ENCODE measurements around the gene ARHGAP12. TPM values are rescaled to one million over a fixed set of nuclear protein-coding genes. Genes with fewer than 3 reads are reported as not detected.

ARHGAP12 gene
- total and polyA plus RNA-seq, 8 donors: 25.5 to 40.4 (median 37.3) TPM

DNA sequence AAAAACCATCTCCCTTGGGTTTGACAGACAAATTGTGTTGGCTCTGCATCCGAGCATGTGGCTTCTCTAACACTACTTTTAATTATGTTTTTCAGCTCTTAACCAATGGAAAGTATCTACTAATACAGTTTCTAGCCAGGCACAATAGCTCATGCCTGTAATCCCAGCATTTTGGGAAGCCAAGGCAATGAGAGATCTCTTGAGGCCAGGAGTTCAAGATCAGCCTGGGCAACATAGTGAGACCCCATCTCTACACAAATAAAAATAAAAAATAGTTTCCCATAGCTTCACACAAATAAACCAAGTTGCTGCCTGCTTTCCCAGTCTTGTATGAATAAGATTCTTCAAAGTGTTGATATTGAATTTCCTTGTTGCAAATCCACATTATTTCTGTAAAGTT, 13.8 kb upstream of the ARHGAP12 start:
- intact Hi-C loops (cut with DNase I): no loop called here
- TF ChIP-seq, protein P1, sequence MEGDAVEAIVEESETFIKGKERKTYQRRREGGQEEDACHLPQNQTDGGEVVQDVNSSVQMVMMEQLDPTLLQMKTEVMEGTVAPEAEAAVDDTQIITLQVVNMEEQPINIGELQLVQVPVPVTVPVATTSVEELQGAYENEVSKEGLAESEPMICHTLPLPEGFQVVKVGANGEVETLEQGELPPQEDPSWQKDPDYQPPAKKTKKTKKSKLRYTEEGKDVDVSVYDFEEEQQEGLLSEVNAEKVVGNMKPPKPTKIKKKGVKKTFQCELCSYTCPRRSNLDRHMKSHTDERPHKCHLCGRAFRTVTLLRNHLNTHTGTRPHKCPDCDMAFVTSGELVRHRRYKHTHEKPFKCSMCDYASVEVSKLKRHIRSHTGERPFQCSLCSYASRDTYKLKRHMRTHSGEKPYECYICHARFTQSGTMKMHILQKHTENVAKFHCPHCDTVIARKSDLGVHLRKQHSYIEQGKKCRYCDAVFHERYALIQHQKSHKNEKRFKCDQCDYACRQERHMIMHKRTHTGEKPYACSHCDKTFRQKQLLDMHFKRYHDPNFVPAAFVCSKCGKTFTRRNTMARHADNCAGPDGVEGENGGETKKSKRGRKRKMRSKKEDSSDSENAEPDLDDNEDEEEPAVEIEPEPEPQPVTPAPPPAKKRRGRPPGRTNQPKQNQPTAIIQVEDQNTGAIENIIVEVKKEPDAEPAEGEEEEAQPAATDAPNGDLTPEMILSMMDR (IDR thresholded peaks at IDR 0.05): no peak
- no peak overlapping the region for H3K27ac ChIP-seq
- no peaks in the 10 kb centered on the region for H3K36me3 ChIP-seq
- peaks cover 5 to 27% of the 10 kb centered on the region in 2 donors for H3K4me1 ChIP-seq
- H3K4me3 ChIP-seq: no peak overlapping the region
- DNase-seq (no peak), ATAC-seq (no peak)
- H3K9me3 ChIP-seq: no peaks in the 10 kb centered on the region
- H3K27me3 ChIP-seq: no peaks in the 10 kb centered on the region

DNA sequence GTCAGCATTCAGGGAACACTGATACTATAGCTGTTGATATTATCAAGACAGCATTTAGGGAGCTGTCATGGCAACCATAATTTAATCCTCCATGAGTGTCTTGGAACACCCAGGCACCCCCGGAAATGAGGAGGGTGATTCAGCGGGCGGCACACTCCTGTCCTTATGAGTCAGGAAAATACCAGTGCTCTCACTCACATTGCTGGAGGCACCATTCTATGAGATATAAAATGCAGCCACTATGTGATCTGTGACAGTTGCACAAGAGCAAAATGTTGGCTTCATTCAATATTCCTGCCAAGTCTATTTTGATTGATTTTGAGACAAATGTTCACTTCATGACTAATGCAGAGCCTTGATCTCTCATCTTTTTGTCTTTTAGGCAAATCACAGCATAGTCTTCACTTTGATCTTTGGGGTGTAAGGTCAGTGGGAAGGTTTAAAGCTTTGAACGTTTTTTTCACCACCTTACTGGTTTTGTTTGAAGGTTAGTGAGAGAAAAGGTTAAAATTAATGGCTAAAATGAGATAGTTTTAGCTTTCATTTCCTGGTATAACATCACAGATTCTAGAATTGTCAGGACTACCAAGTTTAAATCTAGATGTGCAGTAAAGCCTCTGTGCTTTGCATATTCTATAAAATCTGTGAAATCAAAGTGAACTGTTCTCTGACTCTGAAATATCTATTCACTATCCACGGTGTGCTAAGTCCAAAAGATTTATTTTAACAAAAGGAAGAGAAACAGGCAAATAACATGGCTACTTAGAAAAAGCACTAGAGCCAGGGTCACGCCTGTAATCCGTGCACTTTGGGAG, 12.4 kb upstream of the ARHGAP12 start:
- ATAC-seq: peak; percentile 71
- no peaks in the 10 kb centered on the region for H3K27me3 ChIP-seq
- H3K4me3 ChIP-seq: no peak overlapping the region
- H3K4me1 ChIP-seq: peaks cover 0 to 21% of the 10 kb centered on the region in 2 donors
- DNase-seq: no peak
- H3K9me3 ChIP-seq: no peaks in the 10 kb centered on the region
- peak overlapping the region in 1 of 2 donors; percentile 59 for H3K27ac ChIP-seq
- intact Hi-C loops (cut with DNase I): no loop called here
- TF ChIP-seq, protein P1 (IDR thresholded peaks at IDR 0.05): no peak
- no peaks in the 10 kb centered on the region for H3K36me3 ChIP-seq

DNA sequence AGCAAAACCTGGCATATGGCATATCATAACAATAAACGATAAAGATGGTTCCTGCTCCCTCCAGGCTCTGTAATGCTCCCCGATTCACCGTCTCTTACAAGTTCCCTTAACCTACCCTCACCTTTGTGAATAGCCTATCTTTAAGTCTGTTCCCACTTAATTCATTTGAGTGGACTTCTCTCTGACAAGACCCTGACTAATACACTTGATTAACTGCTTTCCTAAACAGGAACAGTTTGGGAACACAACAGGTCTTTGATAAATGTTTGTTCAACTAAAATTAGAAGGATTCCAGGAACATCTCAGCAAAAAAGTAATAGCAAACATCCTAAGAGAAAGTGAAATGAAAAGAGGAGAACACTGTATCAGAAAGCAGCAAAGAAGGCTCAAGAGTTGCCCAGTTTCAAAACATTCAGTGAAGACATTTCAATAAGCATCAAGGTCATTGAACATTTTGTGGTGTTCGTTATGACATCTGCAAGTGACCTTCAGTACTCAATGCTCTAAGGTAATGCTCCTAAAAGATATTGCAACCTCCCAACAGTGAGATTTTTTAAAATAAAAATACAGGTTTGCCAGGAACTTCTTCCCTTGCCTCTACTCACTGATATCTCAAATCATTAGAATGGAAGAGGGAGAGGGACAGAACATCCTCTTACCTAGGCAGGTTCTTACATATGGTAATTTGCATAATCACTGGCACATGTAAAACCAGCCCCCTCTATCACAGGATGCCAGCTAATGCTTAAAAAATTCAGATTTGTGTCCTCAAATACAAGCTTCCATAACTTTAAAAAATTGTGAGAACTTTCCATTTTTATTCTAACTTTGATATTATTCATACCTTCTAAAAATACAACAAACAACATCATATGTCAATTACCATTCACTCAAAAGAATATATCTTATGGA, 11.4 kb upstream of the ARHGAP12 start:
- peak overlapping the region in 1 of 2 donors; percentile 59 for H3K27ac ChIP-seq
- no peak for DNase-seq
- H3K36me3 ChIP-seq: no peaks in the 10 kb centered on the region
- intact Hi-C loops (cut with DNase I): no loop called here
- peaks cover 0 to 21% of the 10 kb centered on the region in 2 donors for H3K4me1 ChIP-seq
- TF ChIP-seq, protein P1 (IDR thresholded peaks at IDR 0.05): no peak
- H3K4me3 ChIP-seq: no peak overlapping the region
- H3K27me3 ChIP-seq: no peaks in the 10 kb centered on the region
- H3K9me3 ChIP-seq: no peaks in the 10 kb centered on the region
- peak; percentile 9 for ATAC-seq

DNA sequence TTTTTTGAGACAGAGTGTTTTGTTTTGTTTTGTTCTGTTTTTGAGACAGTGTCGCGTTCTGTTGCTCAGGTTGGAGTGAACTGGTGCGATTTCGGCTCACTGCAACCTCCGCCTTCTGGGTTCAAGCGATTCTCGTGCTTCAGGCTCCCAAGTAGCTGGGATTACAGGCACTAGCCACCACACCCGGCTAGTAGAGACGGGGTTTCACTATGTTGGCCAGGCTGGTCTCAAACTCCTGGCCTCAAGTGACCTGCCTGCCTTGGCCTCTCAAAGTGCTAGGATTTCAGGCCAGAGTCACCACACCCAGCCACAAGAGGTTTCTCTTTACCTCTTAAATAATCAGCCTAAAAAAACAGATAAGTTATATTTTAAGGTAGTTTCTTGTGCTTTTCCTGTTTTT, 8.7 kb upstream of the ARHGAP12 start:
- peaks cover 0 to 13% of the 10 kb centered on the region in 2 donors for H3K4me1 ChIP-seq
- peak; percentile 38 for ATAC-seq
- H3K36me3 ChIP-seq: no peaks in the 10 kb centered on the region
- intact Hi-C loops (cut with DNase I): no loop called here
- DNase-seq: no peak
- H3K27ac ChIP-seq: no peak overlapping the region
- H3K9me3 ChIP-seq: no peaks in the 10 kb centered on the region
- TF ChIP-seq, protein P1 (IDR thresholded peaks at IDR 0.05): no peak
- H3K27me3 ChIP-seq: no peaks in the 10 kb centered on the region
- H3K4me3 ChIP-seq: no peak overlapping the region

DNA sequence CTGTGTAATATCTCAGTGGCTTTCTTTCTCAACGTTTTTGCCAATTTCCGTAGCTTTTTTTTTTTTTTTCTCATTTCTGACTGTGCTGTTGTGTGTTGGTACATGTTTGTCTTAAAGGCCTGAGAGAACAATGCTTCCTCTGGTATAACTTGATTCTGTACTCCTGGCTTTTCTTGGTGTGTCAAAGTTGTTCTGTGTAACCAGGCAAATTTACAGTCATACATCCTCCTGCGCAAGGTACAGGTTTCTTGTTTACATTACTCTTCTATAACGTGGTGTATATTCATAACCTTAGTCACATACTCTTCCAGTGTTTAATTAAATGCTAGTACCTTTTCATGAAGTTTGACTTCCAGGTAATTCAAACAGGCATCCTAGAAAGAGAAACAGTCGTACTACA, 8.3 kb upstream of the ARHGAP12 start:
- ATAC-seq: peak; percentile 56
- no peaks in the 10 kb centered on the region for H3K27me3 ChIP-seq

More for the DNA sequence above, 8.3 kb upstream of the ARHGAP12 start:
- H3K4me1 ChIP-seq: peaks cover 0 to 13% of the 10 kb centered on the region in 2 donors
- intact Hi-C loops (cut with DNase I): no loop called here
- H3K36me3 ChIP-seq: no peaks in the 10 kb centered on the region
- H3K4me3 ChIP-seq: no peak overlapping the region
- TF ChIP-seq, protein P1 (IDR thresholded peaks at IDR 0.05): no peak
- no peaks in the 10 kb centered on the region for H3K9me3 ChIP-seq
- DNase-seq: peak in 1 of 4 donors; percentile 17
- no peak overlapping the region for H3K27ac ChIP-seq

Measured in left lung (tissue), 10 donors.